GM18517 (cell line): Measurements from ENCODE around the gene NAPEPLD.
"Not testable (repeated sequence)": the region's sequence is repeated elsewhere in the genome, so short reads cannot be mapped to it uniquely, and the experiment has no call there.

ENCODE experiments used
- ATAC-seq: cut with Tn5 transposase; IDR thresholded peaks from one replicate; pipeline ENCODE4 v1.9.1; 2021; ENCODE audit warnings: mild to moderate bottlenecking, moderate library complexity; ENCODE audit not compliant: unreplicated experiment

NAPEPLD gene

DNA sequence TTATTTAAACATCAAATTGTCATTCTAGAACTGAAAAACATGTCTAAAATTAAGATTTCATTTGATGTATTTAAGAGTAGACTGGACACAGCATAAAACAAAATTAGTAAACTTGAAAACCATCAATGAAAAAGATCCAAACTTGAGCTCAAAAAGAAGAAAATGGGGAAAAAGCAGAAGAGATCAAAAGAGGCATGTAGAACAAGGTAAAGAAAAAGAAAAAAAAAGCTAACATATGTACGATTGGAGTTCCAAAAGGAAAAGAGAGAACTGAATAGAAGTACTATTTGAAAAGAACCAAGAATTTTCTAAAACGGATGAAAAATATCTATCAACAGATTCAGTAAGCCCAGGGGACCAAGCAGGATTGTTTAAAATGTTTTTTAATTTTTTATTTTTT lies 77.9 kb downstream of the NAPEPLD start:
- ATAC-seq: no peak

DNA sequence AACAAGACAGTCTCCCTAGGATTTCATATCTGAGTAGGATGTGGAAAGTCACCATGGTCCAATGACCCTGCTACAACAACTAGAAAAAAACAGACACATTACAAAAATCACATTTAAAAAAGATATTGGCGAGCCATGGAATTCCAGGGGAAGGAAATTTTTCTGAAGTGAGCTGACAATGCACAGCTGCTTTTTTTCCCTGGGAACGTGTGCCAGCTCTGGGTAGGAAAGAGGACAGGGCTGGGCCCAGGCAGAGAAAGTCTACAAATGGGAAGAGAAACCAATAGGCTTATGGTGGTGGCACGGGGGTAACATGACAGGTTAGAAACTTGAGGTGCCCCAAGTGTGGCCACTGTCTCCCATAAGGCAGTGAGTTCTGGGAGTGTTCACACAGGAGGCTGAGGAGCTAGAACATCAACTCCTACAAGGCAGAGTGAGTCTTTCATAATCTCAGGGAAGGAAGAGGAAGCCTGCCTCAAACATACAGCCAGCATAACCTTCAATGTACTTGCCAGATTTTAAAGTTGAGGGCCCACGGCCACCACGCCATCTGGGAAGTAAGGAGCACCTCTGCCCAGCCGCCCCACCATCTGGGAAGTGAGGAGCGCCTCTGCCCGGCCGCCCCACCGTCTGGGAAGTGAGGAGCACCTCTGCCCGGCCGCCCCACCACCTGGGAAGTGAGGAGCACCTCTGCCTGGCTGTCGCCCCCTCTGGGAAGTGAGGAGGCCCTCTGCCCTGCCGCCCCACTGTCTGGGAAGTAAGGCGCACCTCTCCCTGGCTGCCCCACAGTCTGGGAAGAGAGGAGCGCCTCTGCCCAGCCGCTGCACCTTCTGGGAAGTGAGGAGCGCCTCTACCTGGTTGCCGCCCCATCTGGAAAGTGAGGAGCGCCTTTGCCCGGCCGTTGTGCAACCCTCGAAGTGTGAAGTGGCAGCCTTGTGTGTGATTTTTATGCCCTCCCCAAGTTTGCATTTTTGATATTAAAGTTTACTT lies 80.2 kb downstream of the NAPEPLD start:
- ATAC-seq: no peak

DNA sequence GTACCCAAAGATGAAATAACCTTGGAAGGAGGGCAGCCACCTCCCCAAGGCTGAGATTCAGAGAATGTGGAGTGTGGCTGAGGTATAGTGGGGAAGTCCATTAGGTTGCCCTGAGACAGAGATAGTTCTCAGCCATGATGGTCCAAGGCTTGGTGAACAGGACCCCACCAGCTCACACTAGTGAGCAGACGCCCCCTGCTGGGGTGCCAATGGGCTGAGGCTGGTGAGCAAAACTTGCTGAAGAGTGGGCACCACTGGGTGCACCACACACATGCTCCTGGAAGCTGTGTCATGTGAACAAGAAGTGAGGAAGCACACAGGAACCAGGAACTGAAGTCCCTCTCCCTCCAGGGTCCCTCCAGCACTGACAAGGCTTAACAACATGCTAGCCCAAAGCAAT lies 83.2 kb downstream of the NAPEPLD start:
- ATAC-seq: no peak

DNA sequence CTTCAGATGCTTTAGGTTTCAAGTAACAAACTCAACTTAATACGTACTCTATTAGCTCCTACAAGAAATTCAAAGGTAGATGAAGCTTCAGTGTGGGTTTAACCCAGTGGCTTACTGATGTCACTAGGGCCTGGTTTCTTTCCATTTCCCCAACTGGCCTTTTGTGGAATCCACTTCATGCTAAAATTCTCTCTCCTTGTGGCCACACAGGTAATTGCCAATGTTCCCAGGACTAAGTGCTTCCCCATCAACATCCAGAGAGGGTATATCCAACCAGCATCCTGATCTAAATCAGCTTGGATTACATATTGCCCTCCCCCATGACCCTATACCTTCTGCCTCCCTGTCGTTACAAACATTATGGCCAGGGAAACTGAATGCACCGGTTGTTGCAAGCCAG lies 85.0 kb downstream of the NAPEPLD start:
- no peak for ATAC-seq

DNA sequence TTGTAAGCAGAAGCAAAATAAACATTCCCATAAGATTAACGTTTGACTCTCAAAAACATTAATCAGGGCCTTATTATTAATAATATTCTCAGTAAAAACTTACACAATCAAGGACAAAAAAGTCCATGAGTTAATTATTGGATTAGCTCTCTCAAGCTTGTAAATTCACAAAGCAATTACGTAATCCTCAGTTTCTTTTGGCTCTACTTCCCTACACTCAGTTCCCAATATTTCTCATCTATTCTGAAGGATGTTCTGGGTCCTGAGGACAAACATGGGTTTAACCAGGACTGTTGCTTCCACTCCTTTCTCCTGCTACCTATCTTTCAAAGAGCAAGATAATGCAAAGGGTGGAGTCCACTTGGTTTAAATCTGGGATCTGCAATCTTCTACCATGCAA lies 89.4 kb downstream of the NAPEPLD start:
- no peak for ATAC-seq

DNA sequence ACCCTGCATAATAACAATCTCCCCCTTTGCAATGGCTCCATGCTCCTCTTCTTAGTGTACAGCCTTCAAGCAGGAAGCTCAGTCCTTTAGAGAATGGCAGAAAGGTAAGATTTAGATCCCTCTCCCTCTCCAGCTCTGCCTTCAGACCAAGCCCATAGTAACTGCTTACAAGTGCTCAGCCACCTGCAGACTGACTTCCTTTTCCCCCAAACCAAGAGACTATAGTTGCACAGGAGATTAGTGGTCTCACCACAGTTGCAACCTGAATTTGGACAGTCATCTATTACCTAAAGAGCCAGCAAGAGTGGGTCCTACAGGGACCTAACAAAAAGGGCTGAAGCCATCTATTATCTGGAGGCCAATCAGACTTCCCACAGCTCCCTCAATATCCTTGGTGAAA lies 90.8 kb downstream of the NAPEPLD start:
- no peak for ATAC-seq

DNA sequence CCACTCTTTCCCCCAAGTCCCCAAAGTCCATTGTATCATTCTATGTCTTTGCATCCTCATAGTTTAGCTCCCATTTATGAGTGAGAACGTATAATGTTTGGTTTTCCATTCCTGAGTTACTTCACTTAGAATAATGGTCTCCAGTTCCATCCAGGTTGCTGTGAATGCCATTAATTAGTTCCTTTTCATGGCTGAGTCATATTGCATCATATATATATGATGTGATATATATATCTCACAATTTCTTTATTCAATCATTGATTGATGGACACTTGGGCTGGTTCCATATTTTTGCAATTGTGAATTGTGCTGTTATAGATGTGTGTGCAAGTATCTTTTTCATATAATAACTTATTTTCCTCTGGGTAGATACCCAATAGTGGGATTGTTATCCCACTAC lies 92.9 kb downstream of the NAPEPLD start:
- ATAC-seq: not testable (repeated sequence)

DNA sequence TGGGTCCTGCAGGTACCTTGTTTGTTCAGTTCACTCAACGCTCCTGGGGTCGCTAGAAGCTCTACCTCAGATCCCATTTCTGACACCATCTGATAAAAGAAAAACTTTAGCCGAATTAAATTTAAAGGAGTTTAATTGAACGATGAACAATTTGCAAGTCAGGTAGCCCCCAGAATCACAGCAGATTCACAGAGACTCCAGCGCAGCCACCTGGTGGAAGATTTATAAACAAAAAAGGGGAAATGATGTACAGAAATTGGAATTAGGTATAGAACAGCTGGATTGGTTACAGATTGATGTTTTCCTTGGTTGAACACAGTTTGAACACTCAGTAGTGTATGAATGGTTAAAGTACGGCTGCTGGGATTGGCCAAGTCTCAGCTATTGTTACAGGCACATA lies 97.4 kb downstream of the NAPEPLD start:
- ATAC-seq: no peak
